NCI-H82 treated with DMSO at 0.1 percent for 48 hours (cell line): ENCODE results near the gene SNTG2.
"Not testable (repeated sequence)": the region's sequence is repeated elsewhere in the genome, so short reads cannot be mapped to it uniquely, and the experiment has no call there.

Experiments used
- DNase-seq: peaks from one replicate; lab custom pipeline; 2025; ENCODE audit not compliant: unreplicated experiment; lab: John Stamatoyannopoulos, UW

SNTG2 gene

GRCh38 chr2:1088940-1089339 lies 138.3 kb downstream of the SNTG2 start:
- DNase-seq: no peak

- DNase-seq: no peak
These were observed 141.4 kb downstream of the SNTG2 start for GRCh38 chr2:1091895-1092585.

- not testable (repeated sequence) for DNase-seq
These were observed 143.0 kb downstream of the SNTG2 start for GRCh38 chr2:1093668-1094067.

GRCh38 chr2:1097101-1097500 lies 146.5 kb downstream of the SNTG2 start:
- no peak for DNase-seq

GRCh38 chr2:1099418-1099817 lies 148.8 kb downstream of the SNTG2 start:
- no peak for DNase-seq

GRCh38 chr2:1101011-1101782 lies 150.5 kb downstream of the SNTG2 start:
- DNase-seq: no peak

GRCh38 chr2:1101982-1102590 lies 151.4 kb downstream of the SNTG2 start:
- DNase-seq: no peak

GRCh38 chr2:1104364-1104763 lies 153.7 kb downstream of the SNTG2 start:
- DNase-seq: no peak

- not testable (repeated sequence) for DNase-seq
These were observed 155.7 kb downstream of the SNTG2 start for GRCh38 chr2:1106344-1106743.

GRCh38 chr2:1115843-1116539 lies 165.3 kb downstream of the SNTG2 start:
- no peak for DNase-seq

- no peak for DNase-seq
These were observed 166.9 kb downstream of the SNTG2 start for GRCh38 chr2:1117569-1117968.

GRCh38 chr2:1125217-1125616 lies 174.6 kb downstream of the SNTG2 start:
- no peak for DNase-seq

- no peak for DNase-seq
These were observed 175.2 kb downstream of the SNTG2 start for GRCh38 chr2:1125633-1126370.

- no peak for DNase-seq
These were observed 179.3 kb downstream of the SNTG2 start for GRCh38 chr2:1129982-1130381.

GRCh38 chr2:1130922-1131321 lies 180.3 kb downstream of the SNTG2 start:
- no peak for DNase-seq

GRCh38 chr2:1132328-1132969 lies 181.8 kb downstream of the SNTG2 start:
- no peak for DNase-seq

- DNase-seq: not testable (repeated sequence)
These were observed 183.2 kb downstream of the SNTG2 start for GRCh38 chr2:1133896-1134295.

GRCh38 chr2:1134629-1135028 lies 184.0 kb downstream of the SNTG2 start:
- DNase-seq: no peak

GRCh38 chr2:1136067-1136466 lies 185.4 kb downstream of the SNTG2 start:
- no peak for DNase-seq

- DNase-seq: no peak
These were observed 186.2 kb downstream of the SNTG2 start for GRCh38 chr2:1136846-1137245.
